HPDE6-E6E7 (cell line): ENCODE data around the gene PSAP.

Source experiments
- DNase-seq: peaks from one replicate; pipeline ENCODE4 v3.0.0; 2011; ENCODE audit warnings: missing footprints; ENCODE audit errors: extremely low spot score

PSAP gene

DNA sequence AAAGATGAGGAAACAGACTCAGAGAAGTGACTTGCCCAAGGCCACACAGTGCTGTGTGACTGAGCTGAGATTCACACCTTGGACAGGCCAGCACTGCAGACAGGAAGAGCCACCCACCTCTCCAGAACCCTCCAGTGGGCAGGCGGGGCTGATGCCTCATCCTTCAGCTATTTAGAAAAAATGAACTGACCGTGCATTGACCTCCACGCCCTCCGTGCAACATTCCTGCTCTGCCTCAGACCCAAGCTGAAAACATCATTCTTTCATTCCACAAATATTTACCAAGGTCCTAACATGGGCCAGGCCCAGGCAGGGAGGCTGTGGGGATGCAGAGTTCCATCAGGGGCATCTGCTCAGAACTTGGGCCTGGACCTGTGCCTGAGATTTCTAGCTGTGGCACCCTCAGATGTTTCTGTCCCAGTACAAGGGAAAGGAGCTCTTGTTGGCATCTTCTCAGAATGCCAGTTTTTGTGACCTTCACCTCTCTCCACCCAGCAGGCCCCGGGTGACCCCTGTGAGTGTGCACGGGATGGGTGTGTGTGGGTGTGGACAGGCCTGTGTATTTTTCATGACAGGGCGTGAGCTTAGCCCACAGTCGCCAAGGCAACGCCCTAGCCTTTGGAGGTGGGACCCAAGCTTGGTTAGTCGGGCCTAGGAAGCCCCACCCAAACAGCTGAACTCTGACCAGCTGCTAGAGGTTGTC is 84.2 kb downstream of the PSAP start:
- DNase-seq: peak; percentile 73
